ENCODE data around the gene USP6. TPM values are rescaled to one million over a fixed set of nuclear protein-coding genes. Genes with fewer than 3 reads are reported as not detected.

Gene USP6
- total and polyA plus RNA-seq, 2 of the 13 experiments (the other 11 are each of a cell fraction or from before 2014, with no cell fraction given) = 0.04 TPM; not detected in 1

GRCh38 chr17:5078106-5079028 lies 37.5 kb upstream of the USP6 start, which contains the start of gene ZFP3:
ZFP3 (plus strand) TSS chr17:5078467; CDS start chr17:5091505, 13,038 bp downstream.
- Histone ChIP-seq H3K36me3 (replicated peaks in 1 of 2; ENCODE audit: control insufficient read depth in 1 of 2, insufficient read depth in 2 of 2, low read length in 2 of 2) (no peaks in the 10 kb centered on the region), H3K27me3 (ENCODE audit: control insufficient read depth in 1 of 2, insufficient read depth in 2 of 2, low read length in 2 of 2) (no peaks in the 10 kb centered on the region; a peak in 1 of 5 replicates), H4K20me1 (ENCODE audit: insufficient read depth, low read length) (no peaks in the 10 kb centered on the region), H3K9me3 (ENCODE audit: low read length) (no peaks in the 10 kb centered on the region), H3K4me2 (ENCODE audit: low read depth, low read length) (no peak within 1 kb of the TSS), H3K27ac (ENCODE audit: extremely low read length, insufficient read depth, low read length) (no peak within 1 kb of the TSS), H3K79me2 (ENCODE audit: insufficient read depth, low read length) (no peaks in the 10 kb centered on the region), H2AFZ (ENCODE audit: low read length) (no peak within 1 kb of the TSS), H3K4me1 (ENCODE audit: insufficient read depth, low read length) (peaks cover 9% of the 10 kb centered on the region), H3K4me3 (replicated peaks in 1 of 3; ENCODE audit: insufficient read depth in 1 of 3, low read depth in 2 of 3, low read length in 3 of 3) (no peak within 1 kb of the TSS), H3K9ac (ENCODE audit: insufficient read depth, low read depth, low read length) (no peak within 1 kb of the TSS)
- TF ChIP-seq RCOR2 (CRISPR knock-in tag; IDR thresholded peaks at IDR 0.05) (no peak), ZKSCAN1 (IDR thresholded peaks at IDR 0.05; ENCODE audit: low read length) (no peak), DBP (CRISPR knock-in tag; IDR thresholded peaks at IDR 0.05; ENCODE audit: not compliant biosample characterization) (no peak), KDM6A (CRISPR knock-in tag; IDR thresholded peaks at IDR 0.05; ENCODE audit: low read depth) (no peak), REXO4 (CRISPR knock-in tag; IDR thresholded peaks at IDR 0.05; ENCODE audit: borderline replicate concordance) (no peak), PRMT3 (CRISPR knock-in tag; IDR thresholded peaks at IDR 0.05; ENCODE audit: borderline replicate concordance, low read depth) (no peak), NFE2 (CRISPR knock-in tag; IDR thresholded peaks at IDR 0.05) (no peak), ZNF816 (CRISPR knock-in tag; IDR thresholded peaks at IDR 0.05; ENCODE audit: borderline replicate concordance) (no peak), NR2F1 (CRISPR knock-in tag; IDR thresholded peaks at IDR 0.05) (no peak), ZBTB44 (CRISPR knock-in tag; IDR thresholded peaks at IDR 0.05) (no peak), DR1 (CRISPR knock-in tag; IDR thresholded peaks at IDR 0.05) (no peak), MTERF4 (CRISPR knock-in tag; IDR thresholded peaks at IDR 0.05) (no peak), ZNF619 (CRISPR knock-in tag; IDR thresholded peaks at IDR 0.05) (no peak)
- in situ Hi-C loops (cut with HindIII; ENCODE audit: extremely low pct_ligation_motif_present, low pct_unique_long_range_greater_than_20kb) (no loop called here), intact Hi-C loops (cut with micrococcal nuclease; ENCODE audit: unreplicated experiment) (no loop called here)
- no TSS peak for BruUV-seq (replicated peaks)
- ChIA-PET POLR2A (no interaction called here), CTCF (ENCODE audit: low intra/inter-chr PET ratio, low total read pairs) (no interaction called here)
- no peak for DNase-seq (ENCODE audit: low spot score)
- ATAC-seq = no peak
- FAIRE-seq = no peak
- 84% methylated on average over 68 of the region's 75 CpGs for WGBS (ENCODE audit: low lambda C conversion rate)

Measured in HepG2 (cell line).